ENCODE data around the gene LANCL3.

- TF ChIP-seq CTCF (conservative IDR thresholded peaks at IDR 0.05 in 1 of 2, IDR thresholded peaks at IDR 0.05 in 1 of 2; ENCODE audit: extremely low read depth in 1 of 2, insufficient read depth in 1 of 2, low read depth in 1 of 2, low read length in 2 of 2) (no peak), EZH2 (IDR thresholded peaks at IDR 0.05; ENCODE audit: borderline replicate concordance, low read length) (no peak)
Measured at GRCh38 chrX:37717708-37718107, 146.2 kb downstream of the LANCL3 start.

All from mammary epithelial cell (primary cell).